ENCODE measurements around the gene S1PR4. TPM values are rescaled to one million over a fixed set of nuclear protein-coding genes. Genes with fewer than 3 reads are reported as not detected.

Gene S1PR4
- total and polyA plus RNA-seq, 9 of the 15 experiments (the other 6 are each of a cell fraction or from before 2014, with no cell fraction given): 0.27 TPM; not detected in 8

DNA sequence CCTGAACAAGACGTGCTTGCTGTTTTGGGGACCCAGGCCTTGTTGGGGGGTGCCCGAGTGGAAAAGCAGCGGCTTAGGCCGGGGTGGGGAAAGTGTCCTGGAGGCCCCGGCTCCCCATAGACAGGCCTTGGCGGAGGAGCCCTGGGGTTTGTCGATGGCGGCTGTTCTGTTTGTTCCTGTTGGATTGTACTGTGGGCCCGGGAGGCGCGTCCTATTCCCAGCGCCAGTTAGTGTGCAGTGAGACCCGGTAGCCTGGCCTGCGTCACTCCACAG is 18.3 kb downstream of the S1PR4 start:
- DNase-seq (ENCODE audit: extremely low read depth in 1 of 4, low spot score in 3 of 4): no peak
- Histone ChIP-seq H3K36me3 (ENCODE audit: control insufficient read depth, insufficient read depth, low read length) (peaks cover 67% of the 10 kb centered on the region; the same call in 1 of the 3 replicates), H3K27ac (ENCODE audit: extremely low read depth, low read depth, low read length) (no peak overlapping the region), H3K9me3 (replicated peaks; ENCODE audit: control insufficient read depth, insufficient read depth, low read depth, low read length) (no peaks in the 10 kb centered on the region), H3K4me2 (ENCODE audit: insufficient read depth, low read length) (no peak overlapping the region), H2AFZ (ENCODE audit: low read depth, low read length) (no peak overlapping the region), H3K79me2 (ENCODE audit: control insufficient read depth, insufficient read depth, low read length) (peaks cover 32% of the 10 kb centered on the region), H3K9me1 (ENCODE audit: control insufficient read depth, insufficient read depth, low read length) (no peaks in the 10 kb centered on the region), H3K27me3 (ENCODE audit: control insufficient read depth in 2 of 2, insufficient read depth in 2 of 2, low read length in 2 of 2) (no peaks in the 10 kb centered on the region), H3K4me1 (replicated peaks in 1 of 2; ENCODE audit: control insufficient read depth in 2 of 2, insufficient read depth in 2 of 2, low read length in 2 of 2) (peaks cover 11 to 70% of the 10 kb centered on the region in 2 experiments), H3K4me3 (no peak overlapping the region), H4K20me1 (replicated peaks; ENCODE audit: control insufficient read depth, insufficient read depth, low read length) (peaks cover 7% of the 10 kb centered on the region; the same call in 1 of the 2 replicates), H3K9ac (ENCODE audit: insufficient read depth in 1 of 2, low read depth in 2 of 2, low read length in 2 of 2) (peak overlapping the region in 1 of 2 experiments; percentile 58; a peak in 1 of 4 replicates)
- FAIRE-seq: no peak
- ChIA-PET CTCF (ENCODE audit: low intra/inter-chr PET ratio) (no interaction called here), POLR2A (interaction anchor here (1.2 kb wide), 1 partner anchor 88 kb away, joined by 4 read pairs; no protein-coding TSS in a partner anchor)
- intact Hi-C loops (cut with micrococcal nuclease): no loop called here
- 95% methylated on average over 11 of the region's 14 CpGs for WGBS (ENCODE audit: insufficient coverage, low coverage, missing lambda C conversion rate)
- ATAC-seq: no peak
- in situ Hi-C loops (cut with MboI): no loop called here
- no TSS peak for BruUV-seq (replicated peaks)
- TF ChIP-seq, protein P1, sequence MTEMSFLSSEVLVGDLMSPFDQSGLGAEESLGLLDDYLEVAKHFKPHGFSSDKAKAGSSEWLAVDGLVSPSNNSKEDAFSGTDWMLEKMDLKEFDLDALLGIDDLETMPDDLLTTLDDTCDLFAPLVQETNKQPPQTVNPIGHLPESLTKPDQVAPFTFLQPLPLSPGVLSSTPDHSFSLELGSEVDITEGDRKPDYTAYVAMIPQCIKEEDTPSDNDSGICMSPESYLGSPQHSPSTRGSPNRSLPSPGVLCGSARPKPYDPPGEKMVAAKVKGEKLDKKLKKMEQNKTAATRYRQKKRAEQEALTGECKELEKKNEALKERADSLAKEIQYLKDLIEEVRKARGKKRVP (CRISPR knock-in tag; IDR thresholded peaks at IDR 0.05): no peak
- TF ChIP-seq MBD2 (IDR thresholded peaks at IDR 0.05; ENCODE audit: borderline replicate concordance, low read depth) (no peak), ZNF780A (CRISPR knock-in tag; IDR thresholded peaks at IDR 0.05) (no peak), DIDO1 (tag; IDR thresholded peaks at IDR 0.05; ENCODE audit: low read depth) (no peak), POLR2H (tag; IDR thresholded peaks at IDR 0.05; ENCODE audit: low read depth) (no peak), KDM5B (IDR thresholded peaks at IDR 0.05; ENCODE audit: insufficient replicate concordance, low read depth, low read length) (no peak), CEBPB (tag; IDR thresholded peaks at IDR 0.05) (no peak)
- TF ChIP-seq, protein P2, sequence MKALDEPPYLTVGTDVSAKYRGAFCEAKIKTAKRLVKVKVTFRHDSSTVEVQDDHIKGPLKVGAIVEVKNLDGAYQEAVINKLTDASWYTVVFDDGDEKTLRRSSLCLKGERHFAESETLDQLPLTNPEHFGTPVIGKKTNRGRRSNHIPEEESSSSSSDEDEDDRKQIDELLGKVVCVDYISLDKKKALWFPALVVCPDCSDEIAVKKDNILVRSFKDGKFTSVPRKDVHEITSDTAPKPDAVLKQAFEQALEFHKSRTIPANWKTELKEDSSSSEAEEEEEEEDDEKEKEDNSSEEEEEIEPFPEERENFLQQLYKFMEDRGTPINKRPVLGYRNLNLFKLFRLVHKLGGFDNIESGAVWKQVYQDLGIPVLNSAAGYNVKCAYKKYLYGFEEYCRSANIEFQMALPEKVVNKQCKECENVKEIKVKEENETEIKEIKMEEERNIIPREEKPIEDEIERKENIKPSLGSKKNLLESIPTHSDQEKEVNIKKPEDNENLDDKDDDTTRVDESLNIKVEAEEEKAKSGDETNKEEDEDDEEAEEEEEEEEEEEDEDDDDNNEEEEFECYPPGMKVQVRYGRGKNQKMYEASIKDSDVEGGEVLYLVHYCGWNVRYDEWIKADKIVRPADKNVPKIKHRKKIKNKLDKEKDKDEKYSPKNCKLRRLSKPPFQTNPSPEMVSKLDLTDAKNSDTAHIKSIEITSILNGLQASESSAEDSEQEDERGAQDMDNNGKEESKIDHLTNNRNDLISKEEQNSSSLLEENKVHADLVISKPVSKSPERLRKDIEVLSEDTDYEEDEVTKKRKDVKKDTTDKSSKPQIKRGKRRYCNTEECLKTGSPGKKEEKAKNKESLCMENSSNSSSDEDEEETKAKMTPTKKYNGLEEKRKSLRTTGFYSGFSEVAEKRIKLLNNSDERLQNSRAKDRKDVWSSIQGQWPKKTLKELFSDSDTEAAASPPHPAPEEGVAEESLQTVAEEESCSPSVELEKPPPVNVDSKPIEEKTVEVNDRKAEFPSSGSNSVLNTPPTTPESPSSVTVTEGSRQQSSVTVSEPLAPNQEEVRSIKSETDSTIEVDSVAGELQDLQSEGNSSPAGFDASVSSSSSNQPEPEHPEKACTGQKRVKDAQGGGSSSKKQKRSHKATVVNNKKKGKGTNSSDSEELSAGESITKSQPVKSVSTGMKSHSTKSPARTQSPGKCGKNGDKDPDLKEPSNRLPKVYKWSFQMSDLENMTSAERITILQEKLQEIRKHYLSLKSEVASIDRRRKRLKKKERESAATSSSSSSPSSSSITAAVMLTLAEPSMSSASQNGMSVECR (CRISPR knock-in tag; IDR thresholded peaks at IDR 0.05): no peak
- TF ChIP-seq, protein P3, sequence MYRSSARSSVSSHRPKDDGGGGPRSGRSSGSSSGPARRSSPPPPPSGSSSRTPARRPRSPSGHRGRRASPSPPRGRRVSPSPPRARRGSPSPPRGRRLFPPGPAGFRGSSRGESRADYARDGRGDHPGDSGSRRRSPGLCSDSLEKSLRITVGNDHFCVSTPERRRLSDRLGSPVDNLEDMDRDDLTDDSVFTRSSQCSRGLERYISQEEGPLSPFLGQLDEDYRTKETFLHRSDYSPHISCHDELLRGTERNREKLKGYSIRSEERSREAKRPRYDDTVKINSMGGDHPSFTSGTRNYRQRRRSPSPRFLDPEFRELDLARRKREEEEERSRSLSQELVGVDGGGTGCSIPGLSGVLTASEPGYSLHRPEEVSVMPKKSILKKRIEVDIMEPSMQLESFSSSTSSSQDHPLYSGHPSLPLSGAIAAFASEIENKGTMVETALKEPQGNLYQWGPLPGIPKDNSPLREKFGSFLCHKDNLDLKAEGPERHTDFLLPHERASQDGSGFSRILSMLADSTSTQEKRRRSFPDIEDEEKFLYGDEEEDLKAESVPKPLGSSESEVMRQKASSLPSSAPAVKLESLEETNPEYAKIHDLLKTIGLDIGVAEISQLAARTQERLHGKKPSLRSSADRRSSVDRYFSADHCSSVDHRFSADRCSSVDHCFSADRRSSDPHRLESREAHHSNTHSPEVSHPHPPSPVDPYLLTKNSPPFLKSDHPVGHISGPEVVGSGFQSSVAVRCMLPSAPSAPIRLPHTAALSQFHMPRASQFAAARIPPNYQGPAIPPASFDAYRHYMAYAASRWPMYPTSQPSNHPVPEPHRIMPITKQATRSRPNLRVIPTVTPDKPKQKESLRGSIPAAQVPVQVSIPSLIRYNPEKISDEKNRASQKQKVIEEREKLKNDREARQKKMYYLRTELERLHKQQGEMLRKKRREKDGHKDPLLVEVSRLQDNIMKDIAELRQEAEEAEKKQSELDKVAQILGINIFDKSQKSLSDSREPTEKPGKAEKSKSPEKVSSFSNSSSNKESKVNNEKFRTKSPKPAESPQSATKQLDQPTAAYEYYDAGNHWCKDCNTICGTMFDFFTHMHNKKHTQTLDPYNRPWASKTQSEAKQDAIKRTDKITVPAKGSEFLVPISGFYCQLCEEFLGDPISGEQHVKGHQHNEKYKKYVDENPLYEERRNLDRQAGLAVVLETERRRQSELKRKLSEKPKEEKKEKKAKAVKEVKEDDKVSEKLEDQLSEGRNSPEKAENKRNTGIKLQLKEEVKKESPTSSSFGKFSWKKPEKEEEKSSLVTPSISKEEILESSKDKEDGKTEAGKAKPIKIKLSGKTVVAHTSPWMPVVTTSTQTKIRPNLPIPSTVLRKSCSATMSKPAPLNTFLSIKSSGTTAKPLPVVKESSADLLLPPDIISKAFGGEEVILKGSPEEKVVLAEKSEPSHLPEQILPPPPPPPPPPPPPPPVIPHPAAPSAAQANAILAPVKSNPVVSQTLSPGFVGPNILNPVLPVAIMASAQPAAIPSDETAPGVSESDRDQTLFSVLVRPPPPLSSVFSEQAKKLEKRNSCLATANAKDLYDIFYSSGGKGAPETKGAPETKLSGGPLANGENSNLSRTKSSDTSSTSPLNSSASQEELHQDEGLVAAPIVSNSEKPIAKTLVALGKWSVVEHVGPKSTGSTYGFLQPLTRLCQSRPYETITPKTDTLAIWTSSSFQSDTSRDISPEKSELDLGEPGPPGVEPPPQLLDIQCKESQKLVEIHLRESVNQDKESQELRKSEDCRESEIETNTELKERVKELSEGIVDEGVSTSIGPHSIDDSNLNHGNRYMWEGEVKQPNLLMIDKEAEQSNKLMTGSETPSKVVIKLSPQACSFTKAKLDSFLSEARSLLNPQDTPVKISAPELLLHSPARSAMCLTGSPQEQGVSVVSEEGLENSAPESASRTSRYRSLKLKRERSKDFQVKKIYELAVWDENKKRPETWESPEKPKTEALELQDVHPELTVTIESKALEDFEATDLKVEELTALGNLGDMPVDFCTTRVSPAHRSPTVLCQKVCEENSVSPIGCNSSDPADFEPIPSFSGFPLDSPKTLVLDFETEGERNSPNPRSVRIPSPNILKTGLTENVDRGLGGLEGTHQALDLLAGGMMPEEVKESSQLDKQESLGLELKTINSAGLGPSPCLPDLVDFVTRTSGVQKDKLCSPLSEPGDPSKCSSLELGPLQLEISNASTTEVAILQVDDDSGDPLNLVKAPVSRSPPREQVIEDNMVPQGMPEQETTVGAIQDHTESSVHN (IDR thresholded peaks at IDR 0.05; ENCODE audit: borderline replicate concordance in 1 of 2, low read depth in 1 of 2): no peak

Data from K562 (cell line).